DOHH2 (cell line): Measurements from ENCODE around the gene SSNA1.

Experiments
- H3F3A ChIP-seq: fragments of 200-600 bp; sonication (generic), shearing (Covaris generic); 2 replicates; pipeline ENCODE4 v1.6.0; 2016; ENCODE audit warnings: antibody characterized with exemption, mild to moderate bottlenecking; ENCODE audit not compliant: control insufficient read depth, insufficient read depth
- H3K27ac ChIP-seq: fragments of 200-600 bp; sonication (generic); 2 replicates; pipeline ENCODE4 v1.5.1; 2014; ENCODE audit warnings: low read depth, mild to moderate bottlenecking, low read length, moderate library complexity
- H3K27me3 ChIP-seq: fragments of 200-600 bp; sonication (generic); 2 replicates; pipeline ENCODE4 v1.6.1; 2014; ENCODE audit warnings: mild to moderate bottlenecking, low read length, mixed read lengths; ENCODE audit not compliant: control insufficient read depth
- H3K36me3 ChIP-seq: fragments of 200-600 bp; sonication (generic); 2 replicates; pipeline ENCODE4 v1.6.1; 2014; ENCODE audit warnings: mild to moderate bottlenecking, low read length, moderate library complexity, mixed read lengths; ENCODE audit not compliant: control insufficient read depth
- H3K4me1 ChIP-seq: fragments of 200-600 bp; sonication (generic); 2 replicates; pipeline ENCODE4 v1.6.1; 2014; ENCODE audit warnings: mild to moderate bottlenecking, low read length, mixed read lengths; ENCODE audit not compliant: control insufficient read depth
- H3K4me2 ChIP-seq: fragments of 200-600 bp; sonication (generic); 2 replicates; pipeline ENCODE4 v1.6.0; 2014; ENCODE audit warnings: mild to moderate bottlenecking, low read length, moderate library complexity
- H3K4me3 ChIP-seq: fragments of 200-600 bp; sonication (generic); 2 replicates; pipeline ENCODE4 v1.5.1; 2014; ENCODE audit warnings: mild to moderate bottlenecking, low read length, mixed read lengths
- H3K79me2 ChIP-seq: fragments of 200-600 bp; sonication (generic); 2 replicates; pipeline ENCODE4 v1.6.1; 2014; ENCODE audit warnings: mild to moderate bottlenecking, low read length, mixed read lengths; ENCODE audit not compliant: control insufficient read depth
- H3K9me2 ChIP-seq: fragments of 200-600 bp; sonication (generic); replicated peaks from 2 replicates; pipeline ENCODE4 v1.6.1; 2014; ENCODE audit warnings: mild to moderate bottlenecking, low read length, mixed read lengths; ENCODE audit not compliant: control insufficient read depth
- H3K9me3 ChIP-seq: fragments of 200-600 bp; sonication (generic); 2 replicates; pipeline ENCODE4 v1.6.1; 2014; ENCODE audit warnings: antibody characterized with exemption, low read length, mixed read lengths; ENCODE audit not compliant: control insufficient read depth, insufficient read depth
- H4K20me1 ChIP-seq: fragments of 200-600 bp; sonication (generic); 2 replicates; pipeline ENCODE4 v1.6.0; 2014; ENCODE audit warnings: low read depth, mild to moderate bottlenecking, antibody characterized with exemption, low read length, moderate library complexity; ENCODE audit not compliant: control insufficient read depth, insufficient read depth
- CTCF ChIP-seq: fragments of 200-600 bp; sonication (generic); IDR thresholded peaks from one replicate; pipeline ENCODE4 v1.5.1; 2014; ENCODE audit warnings: antibody characterized with exemption, mild to moderate bottlenecking, low read depth, low read length; ENCODE audit not compliant: poor library complexity, severe bottlenecking
- EZH2phosphoT487 ChIP-seq: fragments of 200-600 bp; sonication (generic); IDR thresholded peaks from 2 replicates; pipeline ENCODE4 v1.6.1; 2017; ENCODE audit warnings: borderline replicate concordance, mild to moderate bottlenecking, antibody characterized with exemption, low read length, moderate library complexity, mixed read lengths

Gene SSNA1

DNA sequence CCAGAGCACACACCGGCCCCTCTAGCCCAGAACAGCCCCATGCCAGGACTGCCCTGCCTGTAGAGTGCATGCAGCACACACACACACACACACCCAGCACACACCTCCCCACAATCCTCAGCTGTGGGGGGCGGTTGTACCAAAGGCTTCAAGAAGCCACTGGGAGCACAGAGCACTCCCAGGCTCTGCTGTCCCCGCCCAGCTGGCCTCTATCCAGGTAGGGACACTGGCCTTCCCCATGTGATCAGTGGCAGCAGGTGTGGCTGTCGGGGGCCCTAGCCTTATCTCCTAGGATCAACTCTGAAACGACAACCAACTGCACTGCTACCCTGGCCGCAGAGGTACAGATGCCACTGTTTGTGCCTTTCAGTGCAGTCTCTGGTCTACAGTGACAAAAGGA is 2.1 kb upstream of the SSNA1 start:
- Histone ChIP-seq H3K4me1 (peaks cover 29% of the 10 kb centered on the region), H3K27me3 (no peaks in the 10 kb centered on the region), H3K27ac (no peak overlapping the region), H3K36me3 (peaks cover 60% of the 10 kb centered on the region), H3K79me2 (peaks cover 59% of the 10 kb centered on the region), H3K9me3 (no peaks in the 10 kb centered on the region), H3K4me2 (peak overlapping the region; percentile 72), H3K9me2 (no peaks in the 10 kb centered on the region), H3F3A (no peaks in the 10 kb centered on the region), H3K4me3 (peak overlapping the region; percentile 95; the same call in 1 of the 2 replicates), H4K20me1 (no peaks in the 10 kb centered on the region)
- TF ChIP-seq CTCF (no peak), EZH2phosphoT487 (no peak)

GRCh38 chr9:137187386-137187785 is 1.1 kb upstream of the SSNA1 start:
- TF ChIP-seq CTCF (no peak), EZH2phosphoT487 (no peak)
- Histone ChIP-seq H3K27ac (no peak overlapping the region), H3K79me2 (peaks cover 59% of the 10 kb centered on the region), H3K4me1 (peaks cover 29% of the 10 kb centered on the region), H3K4me2 (peak overlapping the region; percentile 72), H3K9me3 (no peaks in the 10 kb centered on the region), H3K36me3 (peaks cover 63% of the 10 kb centered on the region), H3K4me3 (peak overlapping the region; percentile 95), H3K27me3 (no peaks in the 10 kb centered on the region), H3F3A (no peaks in the 10 kb centered on the region), H4K20me1 (no peaks in the 10 kb centered on the region), H3K9me2 (no peaks in the 10 kb centered on the region)

GRCh38 chr9:137188086-137188489 is 388 bp upstream of the SSNA1 start:
- Histone ChIP-seq H3K9me2 (no peaks in the 10 kb centered on the region), H3K9me3 (no peaks in the 10 kb centered on the region), H4K20me1 (no peaks in the 10 kb centered on the region), H3K36me3 (peaks cover 58% of the 10 kb centered on the region), H3K79me2 (peaks cover 59% of the 10 kb centered on the region), H3K27ac (peak overlapping the region; percentile 83; the same call in 1 of the 2 replicates), H3K4me1 (peaks cover 29% of the 10 kb centered on the region), H3K27me3 (no peaks in the 10 kb centered on the region), H3K4me2 (peak overlapping the region; percentile 72), H3F3A (no peaks in the 10 kb centered on the region), H3K4me3 (peak overlapping the region; percentile 95)
- TF ChIP-seq EZH2phosphoT487 (no peak), CTCF (no peak)
